HepG2 (cell line): Measurements from ENCODE around the gene DENND4B. TPM values are rescaled to one million over a fixed set of nuclear protein-coding genes. Genes with fewer than 3 reads are reported as not detected.
A peak's percentile ranks its signal among the peaks of the same experiment; 100 is the strongest.

Experiments
- CEBPB ChIP-seq: IDR thresholded peaks from 2 replicates; pipeline ENCODE4 v1.6.1; 2011; ENCODE audit warnings: low read depth, low read length, improper control_type of control experiment, borderline replicate concordance
- E2F5 ChIP-seq: sonication (generic); formaldehyde crosslinking; conservative IDR thresholded peaks from 2 replicates; pipeline ENCODE4 v1.4.0; 2020; ENCODE audit warnings: missing genetic modification reagents
- FUBP1 ChIP-seq: sonication (generic); formaldehyde crosslinking; IDR thresholded peaks from 2 replicates; pipeline ENCODE4 v1.5.1; 2020; ENCODE audit warnings: missing genetic modification reagents, mild to moderate bottlenecking, borderline replicate concordance
- IKZF1 ChIP-seq: fragments of 450-650 bp; IDR thresholded peaks from 2 replicates; pipeline ENCODE4 v1.7.1; 2016
- MLX ChIP-seq: IDR thresholded peaks from 2 replicates; pipeline ENCODE4 v1.6.1; 2016
- PHF21A ChIP-seq: sonication (generic); formaldehyde crosslinking; IDR thresholded peaks from 2 replicates; pipeline ENCODE4 v1.5.0; 2020; ENCODE audit warnings: mild to moderate bottlenecking, missing genetic modification reagents
- SETDB1 ChIP-seq: sonication (generic); formaldehyde crosslinking; IDR thresholded peaks from 2 replicates; pipeline ENCODE4 v1.5.1; 2020; ENCODE audit warnings: missing genetic modification reagents, mild to moderate bottlenecking, borderline replicate concordance
- SIN3A ChIP-seq: IDR thresholded peaks from 2 replicates; pipeline ENCODE4 v1.6.1; 2011; ENCODE audit warnings: low read depth, mild to moderate bottlenecking, control low read depth, low read length, borderline replicate concordance
- TCF12 ChIP-seq, 2 experiments: fragments of 450-650 bp in 1 of 2; sonication (generic) in 1 of 2; formaldehyde crosslinking in 1 of 2; IDR thresholded peaks; 2 replicates each; pipeline versions ENCODE4 v1.6.1 to v1.8.0; 2017 to 2022; ENCODE audit warnings: antibody characterized with exemption in 1 of 2, mild to moderate bottlenecking in 1 of 2, missing genetic modification reagents in 1 of 2, moderate library complexity in 1 of 2
- THYN1 ChIP-seq: sonication (generic); formaldehyde crosslinking; IDR thresholded peaks from 2 replicates; pipeline ENCODE4 v1.8.1; 2023; ENCODE audit warnings: low read depth, mild to moderate bottlenecking, moderate library complexity, missing genetic modification reagents, borderline replicate concordance
- ZBTB37 ChIP-seq: sonication (generic); formaldehyde crosslinking; IDR thresholded peaks from 2 replicates; pipeline ENCODE4 v1.4.0; 2020; ENCODE audit warnings: mild to moderate bottlenecking, missing genetic modification reagents
- ZMYM2 ChIP-seq: sonication (generic); formaldehyde crosslinking; IDR thresholded peaks from 2 replicates; pipeline ENCODE4 v1.8.0; 2022; ENCODE audit warnings: mild to moderate bottlenecking, missing genetic modification reagents
- ZNF143 ChIP-seq: sonication (generic); formaldehyde crosslinking; IDR thresholded peaks from 2 replicates; pipeline ENCODE4 v1.4.0; 2020; ENCODE audit warnings: missing genetic modification reagents
- ZNF318 ChIP-seq: sonication (generic); formaldehyde crosslinking; IDR thresholded peaks from 2 replicates; pipeline ENCODE4 v1.4.0; 2020; ENCODE audit warnings: mild to moderate bottlenecking, missing genetic modification reagents
- polyA plus RNA-seq, 8 experiments: library from polyadenylated mRNA; depleted of rRNA in 3 of 8; stranded (reverse) in 7 of 8; unstranded in 1 of 8; fragments of >200 nt; fragmentation: Illumina TruSeq in 4 of 8; extraction: Trizol in 4 of 8; gene quantifications; 2 replicates each; pipeline versions ENCODE4 v1.2.1 to v1.2.3, GENCODE V29; 2011 to 2016; ENCODE audit warnings: low read depth in 4 of 8, missing spikeins in 1 of 8, mixed read lengths in 1 of 8; ENCODE audit not compliant: insufficient read depth in 1 of 8
- total RNA-seq, 5 experiments: library from RNA; depleted of rRNA; stranded (reverse); fragments of >200 nt; fragmentation: Illumina TruSeq; extraction: Trizol; gene quantifications; 2 replicates each; pipeline ENCODE4 v1.2.3, GENCODE V29; 2016; ENCODE audit warnings: low read depth in 1 of 5

Gene DENND4B
- total and polyA plus RNA-seq, 2 of the 13 experiments (the other 11 are each of a cell fraction or from before 2014, with no cell fraction given): 15.1 to 20.3 TPM

GRCh38 chr1:153958111-153958960 is 11.8 kb upstream of the DENND4B start, which contains the start of gene CRTC2 (continued):
- TF ChIP-seq ZNF318 (CRISPR knock-in tag) (no peak), IKZF1 (no peak), MLX (CRISPR knock-in tag) (no peak), PHF21A (no peak), CEBPB (no peak), ZNF143 (CRISPR knock-in tag) (peak; percentile 97), FUBP1 (CRISPR knock-in tag) (0 out of 2 replicates have a peak, but pooled peaks have one; percentile 20), ZBTB37 (CRISPR knock-in tag) (no peak), SIN3A (no peak; the same call in 1 of the 2 replicates), E2F5 (CRISPR knock-in tag) (no peak), ZMYM2 (CRISPR knock-in tag) (no peak), THYN1 (CRISPR knock-in tag) (no peak), TCF12 (IDR thresholded peaks at IDR 0.05) (no peak), TCF12 (CRISPR knock-in tag; IDR thresholded peaks at IDR 0.05) (no peak), SETDB1 (CRISPR knock-in tag) (no peak)
